Activated naive CD8-positive, alpha-beta T cell (primary cell): ENCODE measurements around the gene ZDHHC14.
"Not testable (repeated sequence)": the region's sequence is repeated elsewhere in the genome, so short reads cannot be mapped to it uniquely, and the experiment has no call there.

Source experiments
- H3K27ac Mint-ChIP-seq: one replicate; pipeline ENCODE4 v1.8.0; 2021; ENCODE audit warnings: mixed read lengths
- H3K27me3 Mint-ChIP-seq: one replicate; pipeline ENCODE4 v1.8.0; 2021; ENCODE audit warnings: mixed read lengths
- H3K36me3 Mint-ChIP-seq: one replicate; pipeline ENCODE4 v1.8.0; 2021; ENCODE audit warnings: mixed read lengths
- H3K4me1 Mint-ChIP-seq: one replicate; pipeline ENCODE4 v1.8.0; 2021; ENCODE audit warnings: low read depth, mixed read lengths
- H3K4me3 Mint-ChIP-seq: one replicate; pipeline ENCODE4 v1.8.0; 2021; ENCODE audit warnings: mild to moderate bottlenecking, mixed read lengths
- H3K9me3 Mint-ChIP-seq: one replicate; pipeline ENCODE4 v1.8.0; 2021; ENCODE audit warnings: low read depth, mixed read lengths

The ZDHHC14 gene

GRCh38 chr6:157407646-157408045, 26.7 kb downstream of the ZDHHC14 start:
- Mint-ChIP-seq H3K27ac (no peak overlapping the region), H3K27me3 (no peaks in the 10 kb centered on the region), H3K9me3 (no peaks in the 10 kb centered on the region), H3K4me3 (no peak overlapping the region), H3K4me1 (no peaks in the 10 kb centered on the region), H3K36me3 (no peaks in the 10 kb centered on the region)

GRCh38 chr6:157408427-157408826, 27.4 kb downstream of the ZDHHC14 start:
- not testable (repeated sequence) for H3K36me3 Mint-ChIP-seq, H3K27ac Mint-ChIP-seq, H3K4me1 Mint-ChIP-seq, H3K4me3 Mint-ChIP-seq, H3K9me3 Mint-ChIP-seq, H3K27me3 Mint-ChIP-seq

- H3K36me3 Mint-ChIP-seq: no peaks in the 10 kb centered on the region
- no peak overlapping the region for H3K27ac Mint-ChIP-seq
- H3K4me1 Mint-ChIP-seq: no peaks in the 10 kb centered on the region
- H3K27me3 Mint-ChIP-seq: no peaks in the 10 kb centered on the region
- H3K9me3 Mint-ChIP-seq: no peaks in the 10 kb centered on the region
- no peak overlapping the region for H3K4me3 Mint-ChIP-seq
Measured at GRCh38 chr6:157410045-157410444, 29.1 kb downstream of the ZDHHC14 start.

- no peak overlapping the region for H3K27ac Mint-ChIP-seq
- no peak overlapping the region for H3K4me3 Mint-ChIP-seq
Measured at GRCh38 chr6:157411368-157411767, 30.4 kb downstream of the ZDHHC14 start.

GRCh38 chr6:157412791-157413190, 31.8 kb downstream of the ZDHHC14 start:
- H3K36me3 Mint-ChIP-seq: no peaks in the 10 kb centered on the region
- no peak overlapping the region for H3K4me3 Mint-ChIP-seq
- H3K27me3 Mint-ChIP-seq: no peaks in the 10 kb centered on the region
- no peaks in the 10 kb centered on the region for H3K4me1 Mint-ChIP-seq
- no peak overlapping the region for H3K27ac Mint-ChIP-seq
- no peaks in the 10 kb centered on the region for H3K9me3 Mint-ChIP-seq

More at GRCh38 chr6:157411368-157411767, 30.4 kb downstream of the ZDHHC14 start:
- Mint-ChIP-seq H3K27me3 (no peaks in the 10 kb centered on the region), H3K4me1 (no peaks in the 10 kb centered on the region), H3K9me3 (no peaks in the 10 kb centered on the region), H3K36me3 (no peaks in the 10 kb centered on the region)

GRCh38 chr6:157420497-157420896, 39.5 kb downstream of the ZDHHC14 start:
- Mint-ChIP-seq H3K9me3 (no peaks in the 10 kb centered on the region), H3K27ac (no peak overlapping the region)

GRCh38 chr6:157424491-157425020, 43.6 kb downstream of the ZDHHC14 start:
- peaks cover 2% of the 10 kb centered on the region for H3K27me3 Mint-ChIP-seq
- peaks cover 10% of the 10 kb centered on the region for H3K4me1 Mint-ChIP-seq
- H3K27ac Mint-ChIP-seq: no peak overlapping the region
- H3K4me3 Mint-ChIP-seq: no peak overlapping the region
- H3K9me3 Mint-ChIP-seq: no peaks in the 10 kb centered on the region
- H3K36me3 Mint-ChIP-seq: peaks cover 3% of the 10 kb centered on the region

More at GRCh38 chr6:157420497-157420896, 39.5 kb downstream of the ZDHHC14 start:
- Mint-ChIP-seq H3K4me3 (no peak overlapping the region), H3K27me3 (no peaks in the 10 kb centered on the region), H3K4me1 (no peaks in the 10 kb centered on the region), H3K36me3 (peaks cover 3% of the 10 kb centered on the region)

GRCh38 chr6:157427969-157428368, 47.0 kb downstream of the ZDHHC14 start:
- Mint-ChIP-seq H3K27me3 (peaks cover 2% of the 10 kb centered on the region), H3K36me3 (no peaks in the 10 kb centered on the region), H3K4me1 (peaks cover 10% of the 10 kb centered on the region), H3K9me3 (no peaks in the 10 kb centered on the region), H3K4me3 (no peak overlapping the region), H3K27ac (peak overlapping the region; percentile 31)

GRCh38 chr6:157428427-157429202, 47.6 kb downstream of the ZDHHC14 start:
- Mint-ChIP-seq H3K27ac (peak overlapping the region; percentile 65), H3K36me3 (no peaks in the 10 kb centered on the region), H3K4me3 (peak overlapping the region; percentile 37), H3K4me1 (peaks cover 10% of the 10 kb centered on the region), H3K9me3 (no peaks in the 10 kb centered on the region), H3K27me3 (peaks cover 2% of the 10 kb centered on the region)

GRCh38 chr6:157429248-157429647, 48.3 kb downstream of the ZDHHC14 start:
- H3K4me3 Mint-ChIP-seq: no peak overlapping the region

GRCh38 chr6:157430834-157431233, 49.8 kb downstream of the ZDHHC14 start:
- peaks cover 10% of the 10 kb centered on the region for H3K4me1 Mint-ChIP-seq
- H3K4me3 Mint-ChIP-seq: no peak overlapping the region
- peaks cover 2% of the 10 kb centered on the region for H3K27me3 Mint-ChIP-seq
- no peaks in the 10 kb centered on the region for H3K36me3 Mint-ChIP-seq
- no peak overlapping the region for H3K27ac Mint-ChIP-seq
- no peaks in the 10 kb centered on the region for H3K9me3 Mint-ChIP-seq

More at GRCh38 chr6:157429248-157429647, 48.3 kb downstream of the ZDHHC14 start:
- H3K27ac Mint-ChIP-seq: peak overlapping the region; percentile 72
- peaks cover 2% of the 10 kb centered on the region for H3K27me3 Mint-ChIP-seq
- H3K4me1 Mint-ChIP-seq: peaks cover 10% of the 10 kb centered on the region
- no peaks in the 10 kb centered on the region for H3K36me3 Mint-ChIP-seq
- no peaks in the 10 kb centered on the region for H3K9me3 Mint-ChIP-seq

- Mint-ChIP-seq H3K4me3 (no peak overlapping the region), H3K27me3 (no peaks in the 10 kb centered on the region), H3K4me1 (peaks cover 10% of the 10 kb centered on the region), H3K27ac (no peak overlapping the region), H3K9me3 (no peaks in the 10 kb centered on the region), H3K36me3 (no peaks in the 10 kb centered on the region)
Measured at GRCh38 chr6:157432231-157432891, 51.4 kb downstream of the ZDHHC14 start.

GRCh38 chr6:157432892-157433265, 51.9 kb downstream of the ZDHHC14 start:
- peaks cover 9% of the 10 kb centered on the region for H3K4me1 Mint-ChIP-seq
- no peak overlapping the region for H3K27ac Mint-ChIP-seq
- H3K27me3 Mint-ChIP-seq: no peaks in the 10 kb centered on the region
- no peaks in the 10 kb centered on the region for H3K9me3 Mint-ChIP-seq
- no peak overlapping the region for H3K4me3 Mint-ChIP-seq
- H3K36me3 Mint-ChIP-seq: no peaks in the 10 kb centered on the region

GRCh38 chr6:157433678-157434081, 52.7 kb downstream of the ZDHHC14 start:
- H3K4me1 Mint-ChIP-seq: peaks cover 5% of the 10 kb centered on the region
- no peak overlapping the region for H3K4me3 Mint-ChIP-seq
- no peak overlapping the region for H3K27ac Mint-ChIP-seq
- no peaks in the 10 kb centered on the region for H3K36me3 Mint-ChIP-seq
- H3K27me3 Mint-ChIP-seq: no peaks in the 10 kb centered on the region
- H3K9me3 Mint-ChIP-seq: no peaks in the 10 kb centered on the region

GRCh38 chr6:157434349-157435033, 53.5 kb downstream of the ZDHHC14 start:
- no peaks in the 10 kb centered on the region for H3K27me3 Mint-ChIP-seq
- H3K4me1 Mint-ChIP-seq: no peaks in the 10 kb centered on the region
- H3K4me3 Mint-ChIP-seq: no peak overlapping the region
- H3K9me3 Mint-ChIP-seq: no peaks in the 10 kb centered on the region
- H3K27ac Mint-ChIP-seq: no peak overlapping the region
- H3K36me3 Mint-ChIP-seq: peaks cover 3% of the 10 kb centered on the region
